Upper lobe of left lung (tissue), 6 donors: ENCODE results near the gene SLC20A1. TPM values are rescaled to one million over a fixed set of nuclear protein-coding genes. Genes with fewer than 3 reads are reported as not detected.
"Not testable (repeated sequence)": the region's sequence is repeated elsewhere in the genome, so short reads cannot be mapped to it uniquely, and the experiment has no call there.

ENCODE experiments used
- ATAC-seq, 2 donors: fragments of 200-7000 bp; cut with Tn5 transposase; one replicate each; pipeline ENCODE4 v1.9.1; 2022; ENCODE audit warnings: mild to moderate bottlenecking in 2 of 2, moderate library complexity in 2 of 2; ENCODE audit not compliant: low FRiP score in 2 of 2
- DNase-seq, 2 donors: peaks; one replicate each; pipeline ENCODE4 v3.0.0-alpha.2; 2019 to 2020
- H3K27ac ChIP-seq, 4 donors: fragments of 200-600 bp; sonication (generic); one replicate each; pipeline ENCODE4 v1.5.1; 2016 to 2019
- H3K27me3 ChIP-seq, 4 donors: fragments of 200-600 bp; sonication (generic); one replicate each; pipeline ENCODE4 v1.5.1; 2017 to 2019
- H3K36me3 ChIP-seq, 4 donors: fragments of 200-600 bp; sonication (generic); one replicate each; pipeline ENCODE4 v1.5.1; 2016 to 2019
- H3K4me1 ChIP-seq, 4 donors: fragments of 200-600 bp; sonication (generic); one replicate each; pipeline ENCODE4 v1.5.1; 2018 to 2019
- H3K4me3 ChIP-seq, 4 donors: fragments of 200-600 bp; sonication (generic); one replicate each; pipeline ENCODE4 v1.5.1; 2017 to 2019; ENCODE audit warnings: mild to moderate bottlenecking in 2 of 4, moderate library complexity in 1 of 4
- H3K9me3 ChIP-seq, 4 donors: fragments of 200-600 bp; sonication (generic); one replicate each; pipeline ENCODE4 v1.5.1; 2018 to 2019
- CTCF ChIP-seq, 6 experiments: fragments of 450-650 bp in 4 of 6; fragments of 200-600 bp in 2 of 6; sonication (generic) in 2 of 6; IDR thresholded peaks; one replicate each; pipeline ENCODE4 v1.5.1; 2016 to 2019; ENCODE audit warnings: antibody characterized with exemption in 6 of 6
- EP300 ChIP-seq, 4 donors: sonication (generic); formaldehyde crosslinking; IDR thresholded peaks; one replicate each; pipeline ENCODE4 v1.5.1; 2017; ENCODE audit warnings: antibody characterized with exemption in 4 of 4, control low read depth in 2 of 4
- POLR2A ChIP-seq, 4 donors: fragments of 450-650 bp; IDR thresholded peaks; one replicate each; pipeline ENCODE4 v1.5.1; 2016 to 2017; ENCODE audit warnings: antibody characterized with exemption in 4 of 4, mild to moderate bottlenecking in 2 of 4
- POLR2AphosphoS5 ChIP-seq, 2 donors: sonication (generic); formaldehyde crosslinking; IDR thresholded peaks; one replicate each; pipeline ENCODE4 v1.5.1; 2017; ENCODE audit warnings: antibody characterized with exemption in 2 of 2
- WGBS, 2 donors: methylation state at CpG; one replicate each; pipeline ENCODE4 v1.1.5; 2017 to 2018; 5-methylcytosine and 5-hydroxymethylcytosine counted together
- total RNA-seq, 6 donors: library from RNA; depleted of rRNA in 4 of 6; stranded (reverse); fragments of >200 nt in 4 of 6; gene quantifications; one replicate each; pipeline versions ENCODE4 v1.1.0 to v1.2.1, GENCODE V29; 2016 to 2021
- donor health status: DM: no; HTN: no; CAD: no; lungs with moderate emphysema.
- donor health status: DM: no; HTN: yes; CAD: no; lungs with severe emphysema.

SLC20A1 gene
- total RNA-seq, 6 donors from 2014 or later, result 22.9 to 105 (median 51.0) TPM

GRCh38 chr2:112614201-112614840 lies 31.4 kb upstream of the SLC20A1 start:
- DNase-seq (peak in 1 of 2 donors; percentile 44), ATAC-seq (no peak)
- Histone ChIP-seq H3K36me3 (no peaks in the 10 kb centered on the region), H3K27me3 (no peaks in the 10 kb centered on the region), H3K9me3 (no peaks in the 10 kb centered on the region), H3K4me3 (no peak overlapping the region), H3K4me1 (no peaks in the 10 kb centered on the region), H3K27ac (no peak overlapping the region)
- TF ChIP-seq CTCF (IDR thresholded peaks at IDR 0.05), result no peak
- TF ChIP-seq POLR2A (IDR thresholded peaks at IDR 0.05), result no peak
- no peak for TF ChIP-seq EP300 (IDR thresholded peaks at IDR 0.05)
- no peak for TF ChIP-seq POLR2AphosphoS5 (IDR thresholded peaks at IDR 0.05)
- WGBS, 2 donors, result 68 to 74% methylated on average over 10 to 13 of the region's 13 CpGs

GRCh38 chr2:112615051-112615450 lies 30.7 kb upstream of the SLC20A1 start:
- Histone ChIP-seq H3K4me3 (no peak overlapping the region), H3K4me1 (no peaks in the 10 kb centered on the region), H3K27me3 (no peaks in the 10 kb centered on the region), H3K27ac (no peak overlapping the region), H3K36me3 (no peaks in the 10 kb centered on the region), H3K9me3 (no peaks in the 10 kb centered on the region)
- ATAC-seq, result no peak
- peak in 1 of 2 donors; percentile 8 for DNase-seq
- TF ChIP-seq CTCF (IDR thresholded peaks at IDR 0.05) (no peak), EP300 (IDR thresholded peaks at IDR 0.05) (no peak), POLR2AphosphoS5 (IDR thresholded peaks at IDR 0.05) (no peak), POLR2A (IDR thresholded peaks at IDR 0.05) (no peak)
- 95 to 96% methylated on average over 7 to 8 of the region's 8 CpGs for WGBS, 2 donors

- H3K27ac ChIP-seq, H3K9me3 ChIP-seq, ATAC-seq, H3K4me1 ChIP-seq, H3K4me3 ChIP-seq, H3K27me3 ChIP-seq, H3K36me3 ChIP-seq: not testable (repeated sequence)
- WGBS, 2 donors, result 100% methylated on average over 2 of the region's 2 CpGs
- DNase-seq, result peak in 1 of 2 donors; percentile 6
Measured at GRCh38 chr2:112615798-112616197, 29.9 kb upstream of the SLC20A1 start.

GRCh38 chr2:112618383-112618782 lies 27.4 kb upstream of the SLC20A1 start:
- 67 to 83% methylated on average over 6 of the region's 6 CpGs for WGBS, 2 donors
- TF ChIP-seq POLR2A (IDR thresholded peaks at IDR 0.05), result no peak
- TF ChIP-seq POLR2AphosphoS5 (IDR thresholded peaks at IDR 0.05), result no peak
- no peak for TF ChIP-seq CTCF (IDR thresholded peaks at IDR 0.05)
- no peak for TF ChIP-seq EP300 (IDR thresholded peaks at IDR 0.05)
- Histone ChIP-seq H3K27ac (no peak overlapping the region), H3K36me3 (no peaks in the 10 kb centered on the region), H3K27me3 (no peaks in the 10 kb centered on the region), H3K4me1 (no peaks in the 10 kb centered on the region), H3K4me3 (no peak overlapping the region), H3K9me3 (no peaks in the 10 kb centered on the region)
- peak in 1 of 2 donors; percentile 28 for ATAC-seq
- no peak for DNase-seq

GRCh38 chr2:112621790-112622527 lies 23.8 kb upstream of the SLC20A1 start:
- Histone ChIP-seq H3K4me1 (peaks cover 11 to 29% (median 15%) of the 10 kb centered on the region in 4 donors), H3K4me3 (no peak overlapping the region), H3K27me3 (no peaks in the 10 kb centered on the region), H3K27ac (no peak overlapping the region), H3K36me3 (no peaks in the 10 kb centered on the region), H3K9me3 (no peaks in the 10 kb centered on the region)
- 81 to 91% methylated on average over 22 of the region's 22 CpGs for WGBS, 2 donors
- ATAC-seq (no peak), DNase-seq (peak in 1 of 2 donors; percentile 18)
- TF ChIP-seq POLR2A (IDR thresholded peaks at IDR 0.05), result no peak
- no peak for TF ChIP-seq POLR2AphosphoS5 (IDR thresholded peaks at IDR 0.05)
- no peak for TF ChIP-seq EP300 (IDR thresholded peaks at IDR 0.05)
- no peak for TF ChIP-seq CTCF (IDR thresholded peaks at IDR 0.05)
